HG02943 (cell line): Measurements from ENCODE around the gene SPRR2D.
"Not testable (repeated sequence)": the region's sequence is repeated elsewhere in the genome, so short reads cannot be mapped to it uniquely, and the experiment has no call there.

Source experiments
- ATAC-seq: cut with Tn5 transposase; IDR thresholded peaks from one replicate; pipeline ENCODE4 v1.9.1; 2021; ENCODE audit warnings: mild to moderate bottlenecking, low read depth, moderate library complexity; ENCODE audit not compliant: unreplicated experiment

SPRR2D gene

GRCh38 chr1:153040950-153041631, at the start of gene SPRR2D:
SPRR2D (minus strand) TSS chr1:153041120; CDS start chr1:153040346, 774 bp downstream.
- ATAC-seq: no peak

GRCh38 chr1:153087652-153088051, 46.7 kb upstream of the SPRR2D start:
- no peak for ATAC-seq

GRCh38 chr1:153081736-153082135, 40.8 kb upstream of the SPRR2D start:
- ATAC-seq: no peak

DNA sequence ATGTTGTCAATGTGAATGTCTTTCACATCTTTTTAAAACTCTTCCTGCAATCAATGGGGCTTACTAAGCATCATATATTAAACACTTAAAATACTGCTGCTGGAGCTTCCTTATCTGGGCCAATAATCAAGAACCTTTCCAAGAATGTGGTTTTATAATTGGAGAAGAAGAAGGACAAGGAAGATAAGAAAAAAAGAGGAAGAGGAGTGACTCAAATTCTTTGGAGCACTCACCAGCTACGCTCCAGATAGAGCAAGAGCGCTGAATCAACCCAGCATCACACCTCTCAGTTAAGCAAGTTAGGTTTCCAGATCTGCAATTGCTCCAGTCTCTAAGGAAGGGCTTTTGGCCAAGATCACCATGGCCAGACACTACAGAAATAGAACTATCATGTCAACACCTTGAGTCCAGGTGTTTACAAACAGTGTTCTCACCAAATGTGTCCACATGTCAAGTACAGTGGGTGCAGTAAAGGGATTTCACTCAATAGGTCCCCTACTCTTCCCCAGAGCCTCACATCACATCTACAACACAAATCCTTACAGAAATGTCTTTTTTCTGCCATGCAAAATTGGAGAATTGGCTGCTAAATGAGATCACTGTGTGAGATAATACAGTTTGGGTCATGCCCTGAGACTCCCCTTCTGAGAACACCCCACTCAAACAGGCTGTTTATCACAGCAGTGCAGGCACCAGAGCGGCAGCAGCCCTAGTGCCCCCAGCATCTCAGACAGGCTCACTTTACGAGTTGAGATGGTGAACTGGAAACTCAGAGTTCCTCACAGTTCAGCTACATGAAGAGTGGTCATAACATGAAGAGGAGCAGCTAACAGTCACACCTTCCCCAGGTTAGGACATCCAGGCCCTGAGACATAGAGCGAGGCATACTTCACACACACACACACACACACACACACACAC, 32.1 kb upstream of the SPRR2D start:
- ATAC-seq: no peak

DNA sequence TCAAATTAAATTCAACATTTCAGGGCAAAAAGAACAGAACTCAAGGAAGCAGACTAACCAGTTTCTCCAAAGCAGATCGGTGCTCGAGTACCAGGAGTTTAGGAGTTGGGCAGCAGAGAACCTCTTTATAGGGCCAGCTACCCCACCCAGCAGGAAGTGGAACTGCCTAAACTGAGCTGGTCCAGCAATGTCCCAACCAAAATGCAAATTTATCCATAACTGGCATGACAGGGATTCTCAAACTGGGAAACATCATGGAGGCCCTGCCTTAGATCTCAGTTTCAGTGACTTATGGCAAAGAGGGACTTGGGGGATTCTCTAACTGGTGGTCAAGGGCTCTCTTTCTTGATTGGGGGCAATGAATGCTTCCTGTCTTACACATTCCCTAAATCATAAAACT, 30.6 kb upstream of the SPRR2D start, which contains the start of gene SPRR2B:
Gene SPRR2B (minus strand): TSS at position 101 of the 400 bp plus-strand sequence. CDS start 772 bp downstream, outside the sequence.
- ATAC-seq: no peak

GRCh38 chr1:153070243-153070642, 29.3 kb upstream of the SPRR2D start:
- no peak for ATAC-seq

- no peak for ATAC-seq
Measured at GRCh38 chr1:153058826-153059784, 18.2 kb upstream of the SPRR2D start.

- no peak for ATAC-seq
Measured at GRCh38 chr1:153058154-153058553, 17.2 kb upstream of the SPRR2D start.

GRCh38 chr1:153057375-153057774, 16.5 kb upstream of the SPRR2D start, which contains the start of gene SPRR2A:
SPRR2A (minus strand) TSS chr1:153057512; CDS start chr1:153056735, 777 bp downstream.
- ATAC-seq: no peak

DNA sequence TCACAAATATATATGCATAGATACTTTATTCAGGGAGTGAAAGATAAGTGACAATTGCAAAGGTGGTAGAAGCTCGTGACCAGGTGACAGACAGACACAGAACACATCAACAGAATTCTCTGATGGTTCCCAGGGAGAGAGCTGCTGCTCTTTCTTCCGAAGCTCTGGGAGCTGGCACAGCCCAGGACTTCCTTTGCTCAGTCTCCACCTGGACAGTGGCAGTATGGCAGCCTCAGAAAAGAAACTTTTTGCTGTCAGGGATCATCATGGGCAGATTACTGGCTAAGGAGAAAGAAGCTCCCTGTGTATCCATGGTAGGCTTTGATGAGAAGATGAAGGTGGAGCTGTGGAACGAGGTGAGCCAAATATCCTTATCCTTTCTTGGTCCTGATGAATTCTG, 15.2 kb upstream of the SPRR2D start:
- ATAC-seq: not testable (repeated sequence)

DNA sequence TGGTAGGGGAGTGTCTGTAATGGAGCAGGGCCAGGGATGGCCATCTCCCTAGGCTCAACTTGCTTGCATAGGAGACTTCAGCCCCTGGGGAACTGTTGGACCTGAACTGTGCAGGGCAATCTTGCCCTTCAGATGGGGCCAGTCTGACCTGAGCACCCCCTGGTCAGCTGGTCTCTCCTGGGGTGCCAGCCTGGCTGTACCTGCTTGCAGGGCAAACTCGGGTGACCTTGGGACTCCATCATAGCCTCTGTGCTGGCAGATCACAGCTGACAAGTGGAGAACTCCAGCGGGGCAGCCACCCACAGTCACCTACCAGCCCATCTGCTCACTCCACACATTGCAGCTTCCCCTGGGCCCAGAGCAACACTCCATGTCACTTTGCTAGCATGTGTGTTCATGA, 8.3 kb upstream of the SPRR2D start:
- ATAC-seq: no peak

GRCh38 chr1:153035211-153035610, 5.7 kb downstream of the SPRR2D start:
- ATAC-seq: no peak

DNA sequence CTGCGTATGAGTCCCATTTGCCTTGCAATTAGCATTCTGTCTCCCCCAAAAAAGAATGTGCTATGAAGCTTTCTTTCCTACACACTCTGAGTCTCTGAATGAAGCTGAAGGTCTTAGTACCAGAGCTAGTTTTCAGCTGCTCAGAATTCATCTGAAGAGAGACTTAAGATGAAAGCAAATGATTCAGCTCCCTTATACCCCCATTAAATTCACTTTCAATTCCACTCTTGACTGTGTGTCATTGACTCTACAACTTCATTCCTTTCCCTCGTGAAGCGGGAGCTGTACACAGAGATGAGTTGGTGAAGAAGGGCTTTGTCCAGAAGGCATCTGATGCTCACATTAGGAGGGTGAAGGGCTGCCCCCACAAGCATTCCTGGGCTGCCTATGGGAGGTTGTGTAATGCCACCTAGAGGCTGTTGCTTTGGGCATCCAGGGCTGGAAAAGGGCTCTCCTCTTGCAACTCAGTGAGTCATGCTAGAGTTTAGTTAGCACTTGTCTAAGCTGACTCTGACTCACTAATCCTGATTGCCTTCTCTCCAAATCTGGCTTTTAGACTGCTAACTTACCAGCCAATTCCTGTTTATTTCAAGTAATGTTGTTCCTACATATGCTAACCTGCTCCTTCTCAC, 8.1 kb downstream of the SPRR2D start:
- no peak for ATAC-seq

DNA sequence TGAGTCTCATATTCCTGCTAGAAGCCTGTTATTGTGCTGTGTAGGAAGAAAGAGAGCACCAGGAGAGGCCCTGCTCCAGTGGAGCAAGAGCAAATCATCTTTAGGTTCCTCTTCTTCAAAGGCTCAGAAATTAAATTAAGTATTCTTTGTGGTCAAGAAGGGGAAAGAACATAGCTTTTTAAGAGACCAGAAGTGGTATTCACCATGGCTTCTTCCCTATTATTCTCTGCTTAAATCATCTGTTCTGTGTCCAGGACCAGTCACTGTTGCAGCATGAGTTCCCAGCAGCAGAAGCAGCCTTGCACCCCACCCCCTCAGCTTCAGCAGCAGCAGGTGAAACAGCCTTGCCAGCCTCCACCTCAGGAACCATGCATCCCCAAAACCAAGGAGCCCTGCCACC, 8.8 kb downstream of the SPRR2D start:
- no peak for ATAC-seq

- ATAC-seq: no peak
Measured at GRCh38 chr1:153030895-153031294, 10.0 kb downstream of the SPRR2D start, which contains the start of gene SPRR1B. SPRR1B (plus strand) TSS chr1:153031203; CDS start chr1:153032346, 1,143 bp downstream.

- ATAC-seq: no peak
Measured at GRCh38 chr1:153028766-153029165, 12.2 kb downstream of the SPRR2D start.

GRCh38 chr1:153025797-153026196, 15.1 kb downstream of the SPRR2D start:
- no peak for ATAC-seq

GRCh38 chr1:153024413-153024812, 16.5 kb downstream of the SPRR2D start:
- no peak for ATAC-seq

- no peak for ATAC-seq
Measured at GRCh38 chr1:153023109-153023508, 17.8 kb downstream of the SPRR2D start.

DNA sequence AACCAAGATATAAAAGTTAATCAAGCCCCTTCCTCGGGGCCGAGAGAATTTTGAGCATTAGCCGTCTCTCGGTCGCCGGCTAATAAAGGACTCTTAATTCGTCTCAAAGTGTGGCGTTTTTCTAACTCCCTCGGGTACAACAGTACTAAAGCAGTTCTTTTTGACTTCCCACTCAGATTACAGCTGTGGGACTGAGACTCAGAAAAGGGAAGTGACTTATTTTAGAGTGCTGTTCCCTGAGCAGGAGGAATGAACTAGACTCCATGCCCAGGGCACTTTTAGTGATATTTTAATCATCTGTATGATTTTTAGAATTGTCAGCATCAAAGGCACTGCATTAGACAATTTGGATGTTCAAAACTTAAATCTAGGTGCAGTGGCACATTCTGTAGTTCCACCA, 18.6 kb downstream of the SPRR2D start:
- not testable (repeated sequence) for ATAC-seq
